ENCODE data around the gene FAM20A.

FAM20A gene

GRCh38 chr17:68610554-68610953, 9.4 kb upstream of the FAM20A start:
- no peak for DNase-seq (ENCODE audit: low read depth)

GRCh38 chr17:68608515-68609130, 7.5 kb upstream of the FAM20A start:
- DNase-seq (ENCODE audit: low read depth), result no peak

GRCh38 chr17:68606451-68607307, 5.5 kb upstream of the FAM20A start:
- no peak for DNase-seq (ENCODE audit: low read depth)

- no peak for DNase-seq (ENCODE audit: low read depth)
Measured at GRCh38 chr17:68605914-68606313, 4.7 kb upstream of the FAM20A start.

- no peak for DNase-seq (ENCODE audit: low read depth)
Measured at GRCh38 chr17:68603656-68604055, 2.5 kb upstream of the FAM20A start.

GRCh38 chr17:68603027-68603426, 1.9 kb upstream of the FAM20A start:
- DNase-seq (ENCODE audit: low read depth), result no peak

- DNase-seq (ENCODE audit: low read depth), result no peak
Measured at GRCh38 chr17:68602289-68602688, 1.1 kb upstream of the FAM20A start.

GRCh38 chr17:68601565-68602288, 560 bp upstream of the FAM20A start:
- no peak for DNase-seq (ENCODE audit: low read depth)

- DNase-seq (ENCODE audit: low read depth), result no peak
Measured at GRCh38 chr17:68600067-68600930, 868 bp downstream of the FAM20A start.

- DNase-seq (ENCODE audit: low read depth), result no peak
Measured at GRCh38 chr17:68599552-68600066, 1.6 kb downstream of the FAM20A start.

GRCh38 chr17:68599091-68599490, 2.1 kb downstream of the FAM20A start:
- DNase-seq (ENCODE audit: low read depth), result no peak

- DNase-seq (ENCODE audit: low read depth), result no peak
Measured at GRCh38 chr17:68598545-68598961, 2.6 kb downstream of the FAM20A start.

- no peak for DNase-seq (ENCODE audit: low read depth)
Measured at GRCh38 chr17:68598074-68598473, 3.1 kb downstream of the FAM20A start.

- DNase-seq (ENCODE audit: low read depth), result no peak
Measured at GRCh38 chr17:68596411-68596945, 4.7 kb downstream of the FAM20A start.

- DNase-seq (ENCODE audit: low read depth), result no peak
Measured at GRCh38 chr17:68595986-68596385, 5.2 kb downstream of the FAM20A start.

- DNase-seq (ENCODE audit: low read depth), result no peak
Measured at GRCh38 chr17:68595496-68595895, 5.7 kb downstream of the FAM20A start.

GRCh38 chr17:68594552-68594951, 6.6 kb downstream of the FAM20A start:
- no peak for DNase-seq (ENCODE audit: low read depth)

GRCh38 chr17:68592682-68593641, 8.2 kb downstream of the FAM20A start:
- DNase-seq (ENCODE audit: low read depth), result no peak

- no peak for DNase-seq (ENCODE audit: low read depth)
Measured at GRCh38 chr17:68592009-68592408, 9.2 kb downstream of the FAM20A start.

GRCh38 chr17:68591583-68591982, 9.6 kb downstream of the FAM20A start:
- DNase-seq (ENCODE audit: low read depth), result no peak

Data from ELR (cell line).